RWPE1 (cell line): ENCODE results near the gene C6orf62.

ENCODE experiments used
- CTCF ChIA-PET: fragments of 350-600 bp; sonication (Branson Sonifier 250); formaldehyde crosslinking; extraction: SDS; loops from one replicate; lab custom pipeline; 2021; lab: Yijun Ruan, JAX
- POLR2A ChIA-PET: fragments of 400-600 bp; formaldehyde crosslinking; extraction: SDS; loops from one replicate; lab custom pipeline; 2020; ENCODE audit warnings: antibody characterized with exemption; ENCODE audit not compliant: low non-redundant PET; lab: Yijun Ruan, JAX
- DNase-seq: peaks from one replicate; pipeline ENCODE4 v3.0.0; 2012; ENCODE audit warnings: low spot score
- H3K27ac ChIP-seq: fragments of 450-650 bp; 2 replicates; pipeline ENCODE4 v1.5.1; 2017
- CTCF ChIP-seq: fragments of 450-650 bp; conservative IDR thresholded peaks from 2 replicates; pipeline ENCODE4 v1.5.1; 2017; ENCODE audit warnings: low read depth, mild to moderate bottlenecking

Gene C6orf62

GRCh38 chr6:24692003-24692402, 27.0 kb downstream of the C6orf62 start:
- TF ChIP-seq CTCF: no peak
- POLR2A ChIA-PET: no interaction called here

GRCh38 chr6:24691550-24691949, 27.4 kb downstream of the C6orf62 start:
- H3K27ac ChIP-seq: no peak overlapping the region
- no peak for TF ChIP-seq CTCF
- ChIA-PET CTCF (no interaction called here), POLR2A (no interaction called here)
- no peak for DNase-seq

More at GRCh38 chr6:24692003-24692402, 27.0 kb downstream of the C6orf62 start:
- no peak for DNase-seq
- no peak overlapping the region for H3K27ac ChIP-seq
- CTCF ChIA-PET: no interaction called here

- ChIA-PET POLR2A (no interaction called here), CTCF (no interaction called here)
Observed at GRCh38 chr6:24690593-24690992, 28.4 kb downstream of the C6orf62 start.

GRCh38 chr6:24689964-24690363, 29.0 kb downstream of the C6orf62 start:
- no peak for TF ChIP-seq CTCF
- DNase-seq: no peak
- CTCF ChIA-PET: interaction anchor here (1.1 to 1.4 kb wide), 2 partner anchors 23 to 109 kb away, joined by 3 read pairs; partner anchors contain the start of gene ACOT13
- no peak overlapping the region for H3K27ac ChIP-seq
- POLR2A ChIA-PET: no interaction called here

More at GRCh38 chr6:24690593-24690992, 28.4 kb downstream of the C6orf62 start:
- TF ChIP-seq CTCF: no peak
- no peak overlapping the region for H3K27ac ChIP-seq
- DNase-seq: no peak

- ChIA-PET POLR2A (no interaction called here), CTCF (no interaction called here)
- DNase-seq: no peak
Observed at GRCh38 chr6:24686946-24687345, 32.0 kb downstream of the C6orf62 start.

GRCh38 chr6:24686408-24686807, 32.5 kb downstream of the C6orf62 start:
- no peak for TF ChIP-seq CTCF
- DNase-seq: no peak
- POLR2A ChIA-PET: no interaction called here
- CTCF ChIA-PET: no interaction called here
- no peak overlapping the region for H3K27ac ChIP-seq

More at GRCh38 chr6:24686946-24687345, 32.0 kb downstream of the C6orf62 start:
- no peak overlapping the region for H3K27ac ChIP-seq
- no peak for TF ChIP-seq CTCF
